ENCODE data around the gene TP73.

Gene TP73

GRCh38 chr1:3679799-3680453 lies 27.6 kb downstream of the TP73 start:
- Histone ChIP-seq H3K27ac (no peak overlapping the region), H3K4me1 (ENCODE audit: low read depth, poor library complexity, severe bottlenecking) (peaks cover 11% of the 10 kb centered on the region), H3K4me2 (no peak overlapping the region), H3K36me3 (ENCODE audit: insufficient read depth) (no peaks in the 10 kb centered on the region), H3K27me3 (ENCODE audit: insufficient read depth, low read depth) (peaks cover 88% of the 10 kb centered on the region), H4K20me1 (ENCODE audit: insufficient read depth) (no peaks in the 10 kb centered on the region), H3K4me3 (IDR thresholded peaks at IDR 0.05; ENCODE audit: insufficient read depth, low read depth, low read length) (no peak overlapping the region), H3K9ac (no peak overlapping the region), H2AFZ (ENCODE audit: low read depth) (no peak overlapping the region), H3K79me2 (ENCODE audit: insufficient read depth, low read depth) (no peaks in the 10 kb centered on the region)
- no peak for TF ChIP-seq CTCF (conservative IDR thresholded peaks at IDR 0.05; ENCODE audit: low read depth, low read length)

GRCh38 chr1:3680488-3681230 lies 28.3 kb downstream of the TP73 start:
- H3K79me2 ChIP-seq (ENCODE audit: insufficient read depth, low read depth): no peaks in the 10 kb centered on the region
- no peaks in the 10 kb centered on the region for H3K36me3 ChIP-seq (ENCODE audit: insufficient read depth)
- H3K4me3 ChIP-seq (IDR thresholded peaks at IDR 0.05; ENCODE audit: insufficient read depth, low read depth, low read length): no peak overlapping the region
- no peak overlapping the region for H2AFZ ChIP-seq (ENCODE audit: low read depth)
- H3K9ac ChIP-seq: no peak overlapping the region
- H3K27me3 ChIP-seq (ENCODE audit: insufficient read depth, low read depth): peaks cover 91% of the 10 kb centered on the region
- no peak overlapping the region for H3K27ac ChIP-seq
- H4K20me1 ChIP-seq (ENCODE audit: insufficient read depth): no peaks in the 10 kb centered on the region
- no peak for TF ChIP-seq CTCF (conservative IDR thresholded peaks at IDR 0.05; ENCODE audit: low read depth, low read length)
- peaks cover 11% of the 10 kb centered on the region for H3K4me1 ChIP-seq (ENCODE audit: low read depth, poor library complexity, severe bottlenecking)
- H3K4me2 ChIP-seq: no peak overlapping the region

GRCh38 chr1:3681231-3681897 lies 29.0 kb downstream of the TP73 start:
- no peak for TF ChIP-seq CTCF (conservative IDR thresholded peaks at IDR 0.05; ENCODE audit: low read depth, low read length)
- Histone ChIP-seq H3K79me2 (ENCODE audit: insufficient read depth, low read depth) (no peaks in the 10 kb centered on the region), H3K27ac (no peak overlapping the region), H3K9ac (no peak overlapping the region), H2AFZ (ENCODE audit: low read depth) (no peak overlapping the region), H3K4me2 (no peak overlapping the region), H3K27me3 (ENCODE audit: insufficient read depth, low read depth) (peaks cover 92% of the 10 kb centered on the region), H3K4me1 (ENCODE audit: low read depth, poor library complexity, severe bottlenecking) (peaks cover 11% of the 10 kb centered on the region), H3K36me3 (ENCODE audit: insufficient read depth) (no peaks in the 10 kb centered on the region), H3K4me3 (IDR thresholded peaks at IDR 0.05; ENCODE audit: insufficient read depth, low read depth, low read length) (no peak overlapping the region), H4K20me1 (ENCODE audit: insufficient read depth) (no peaks in the 10 kb centered on the region)

- Histone ChIP-seq H3K9ac (no peak overlapping the region), H3K4me3 (IDR thresholded peaks at IDR 0.05; ENCODE audit: insufficient read depth, low read depth, low read length) (no peak overlapping the region), H3K36me3 (ENCODE audit: insufficient read depth) (no peaks in the 10 kb centered on the region), H3K27ac (no peak overlapping the region), H3K27me3 (ENCODE audit: insufficient read depth, low read depth) (peaks cover 93% of the 10 kb centered on the region), H3K4me1 (ENCODE audit: low read depth, poor library complexity, severe bottlenecking) (peaks cover 3% of the 10 kb centered on the region), H3K79me2 (ENCODE audit: insufficient read depth, low read depth) (no peaks in the 10 kb centered on the region), H4K20me1 (ENCODE audit: insufficient read depth) (no peaks in the 10 kb centered on the region), H2AFZ (ENCODE audit: low read depth) (no peak overlapping the region), H3K4me2 (no peak overlapping the region)
- TF ChIP-seq CTCF (conservative IDR thresholded peaks at IDR 0.05; ENCODE audit: low read depth, low read length): no peak
Measured at GRCh38 chr1:3681898-3682806, 29.8 kb downstream of the TP73 start.

All from KMS-11 (cell line).